ENCODE results near the gene NMNAT2.

NMNAT2 gene

DNA sequence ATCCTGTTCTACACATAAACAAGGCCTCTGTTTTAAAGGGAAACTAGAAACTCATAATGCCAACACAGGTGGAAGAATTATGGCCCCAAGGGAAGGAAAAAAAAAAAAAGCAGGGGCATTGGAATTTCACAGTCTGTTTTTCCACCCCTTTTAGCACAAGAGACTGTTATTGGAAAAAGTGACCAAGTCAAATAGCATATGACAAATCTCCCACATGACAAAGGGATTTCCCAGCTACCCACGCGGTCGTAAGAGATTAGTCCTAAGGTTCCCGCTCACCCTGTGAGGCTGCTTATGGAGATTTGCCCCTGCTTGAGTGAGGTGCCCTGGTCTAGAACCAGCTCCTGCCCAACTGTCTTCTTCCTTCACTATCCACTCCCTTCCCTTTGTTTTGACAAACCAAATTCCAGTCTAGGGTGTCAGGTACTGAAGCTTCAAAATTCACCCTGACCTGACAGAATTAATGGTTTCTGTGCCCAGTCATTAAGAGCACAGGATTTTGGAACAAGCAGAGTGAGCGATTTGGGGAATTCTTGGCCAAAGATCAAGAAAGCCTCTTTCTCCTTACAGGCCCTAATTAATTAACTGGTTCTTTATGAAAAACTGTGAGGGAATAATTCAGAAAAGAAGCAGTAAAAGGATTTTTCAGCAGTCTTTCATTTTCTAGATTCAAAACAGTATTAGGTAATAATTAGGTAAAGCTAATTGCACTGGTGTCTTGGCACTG lies 107.3 kb downstream of the NMNAT2 start:
- DNase-seq (ENCODE audit: low read depth) = peak; percentile 7

- DNase-seq (ENCODE audit: low read depth) = no peak
Measured at GRCh38 chr1:183308719-183309118, 109.5 kb downstream of the NMNAT2 start.

DNA sequence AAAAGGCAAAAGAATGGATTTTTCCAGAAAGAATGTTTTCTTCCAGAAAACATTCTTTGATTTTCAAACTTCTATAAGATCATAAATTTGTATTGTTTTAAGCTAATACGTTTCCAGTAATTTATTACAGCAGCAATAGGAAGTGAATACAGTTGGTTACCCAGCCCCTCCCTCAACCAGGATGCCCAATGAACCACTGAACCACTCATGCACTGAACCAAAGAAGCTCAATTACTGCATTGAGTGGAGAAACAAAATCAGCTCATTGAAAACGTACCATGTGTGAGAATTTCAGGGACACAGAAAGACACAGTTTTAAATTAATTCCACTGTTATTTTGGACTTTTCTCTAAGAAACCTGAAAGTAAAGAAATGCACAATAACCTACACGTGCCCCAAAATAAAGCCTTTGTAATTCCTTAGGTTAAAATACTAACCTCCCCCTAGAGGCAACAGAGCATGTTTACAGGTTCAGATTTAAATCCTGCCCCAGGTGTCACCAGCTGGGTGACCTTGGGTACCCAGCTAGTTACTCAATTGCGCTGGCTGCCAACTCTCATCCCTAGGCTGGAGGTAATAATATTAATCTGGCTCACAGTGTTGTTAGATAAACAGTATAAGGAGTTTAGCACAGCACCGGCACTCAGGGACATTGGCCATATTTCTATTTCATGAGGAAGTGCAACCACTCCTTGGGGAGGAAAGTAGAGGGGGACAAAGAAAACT lies 111.7 kb downstream of the NMNAT2 start:
- DNase-seq (ENCODE audit: low read depth) = no peak

DNA sequence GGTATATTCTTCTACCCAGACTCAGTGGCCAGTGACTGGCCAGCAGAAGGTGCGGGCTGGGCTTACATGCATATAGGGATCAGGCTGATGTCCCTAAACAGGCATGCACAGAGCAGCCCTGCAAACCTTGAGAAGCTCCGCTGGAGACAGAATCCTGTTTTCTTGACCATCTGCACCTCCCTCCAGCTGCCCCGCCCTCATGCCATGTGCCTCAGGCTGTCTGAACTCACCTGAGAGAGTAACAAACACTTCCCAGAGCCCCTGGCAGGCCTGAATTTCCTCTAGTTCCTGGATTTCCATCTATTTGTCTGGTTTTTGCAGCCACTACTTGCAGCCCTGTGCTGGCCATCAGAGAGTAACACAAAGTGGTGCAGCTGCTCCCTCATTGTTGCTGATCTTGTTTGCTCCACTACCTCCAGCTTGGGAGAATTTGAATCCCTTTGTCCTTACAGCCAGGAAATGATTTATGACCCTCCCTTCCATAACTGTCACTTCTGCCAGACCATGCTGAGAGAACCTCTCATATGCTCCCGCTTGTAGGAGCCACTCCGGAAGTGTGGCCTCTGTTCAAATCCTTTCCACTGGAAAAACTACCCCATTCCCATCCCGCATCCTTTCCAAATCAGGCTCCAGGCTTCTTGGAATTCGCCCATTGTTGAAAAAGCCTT lies 113.6 kb downstream of the NMNAT2 start:
- no peak for DNase-seq (ENCODE audit: low read depth)

DNA sequence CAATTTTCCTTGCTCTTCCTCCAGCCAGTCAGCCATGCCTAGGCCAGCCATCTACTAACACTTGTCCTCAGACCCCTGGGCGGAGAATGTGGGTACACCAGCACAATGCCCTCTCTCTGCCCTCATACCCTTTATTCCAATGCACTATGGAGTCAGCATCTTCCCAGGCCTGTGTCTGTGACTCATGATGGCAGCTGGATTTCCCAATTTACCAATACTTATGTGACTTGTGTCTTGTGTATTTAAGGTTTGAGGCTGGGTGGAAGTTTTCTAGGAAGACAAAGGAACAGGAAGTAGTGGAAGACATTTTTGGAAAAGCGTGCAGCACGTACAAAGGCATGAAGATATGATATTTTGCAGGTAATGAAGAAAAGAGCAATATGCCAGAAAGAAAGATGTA lies 114.3 kb downstream of the NMNAT2 start:
- no peak for DNase-seq (ENCODE audit: low read depth)

- no peak for DNase-seq (ENCODE audit: low read depth)
Measured at GRCh38 chr1:183303323-183303645, 114.9 kb downstream of the NMNAT2 start.

DNA sequence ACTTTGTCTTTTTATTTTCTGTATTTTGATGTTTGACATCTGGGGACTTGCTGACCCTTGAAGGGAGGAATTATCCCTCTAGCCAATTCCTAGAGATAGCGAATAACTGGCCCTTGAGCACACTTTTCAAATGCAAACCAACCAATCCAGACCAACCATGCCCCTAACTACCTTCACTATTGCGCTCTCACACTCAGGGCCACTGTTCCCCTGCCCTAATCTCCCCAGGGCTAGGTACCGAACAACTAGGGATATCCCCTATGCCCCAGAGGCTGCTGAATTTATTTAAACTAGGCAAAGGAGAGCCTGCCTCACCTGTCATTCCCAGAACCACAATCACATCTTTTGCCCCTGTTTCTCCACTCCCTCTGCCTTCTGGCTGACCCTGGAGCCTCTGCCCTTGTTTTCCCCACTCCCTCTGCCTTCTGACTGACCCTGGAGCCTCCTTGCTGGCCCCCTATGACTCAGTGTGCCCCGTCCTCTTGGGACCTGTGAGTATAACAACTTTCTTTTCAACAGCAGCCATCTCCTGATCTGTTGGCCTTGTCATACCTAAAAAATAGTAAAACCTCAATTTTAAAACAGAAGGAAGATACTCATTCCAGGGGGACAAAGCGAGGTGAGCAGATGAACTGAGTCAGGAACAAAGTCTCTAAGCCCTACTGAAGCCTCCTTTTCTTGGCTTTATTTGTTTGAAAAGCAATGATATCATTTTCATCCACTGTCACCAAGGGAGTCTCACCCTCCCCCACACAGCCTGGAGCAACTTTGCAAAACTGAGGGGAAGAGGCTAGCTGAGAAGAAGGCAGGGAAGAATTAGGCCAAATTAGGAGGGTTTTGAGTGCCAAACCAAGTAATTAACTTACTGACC lies 115.5 kb downstream of the NMNAT2 start:
- DNase-seq (ENCODE audit: low read depth) = no peak

DNA sequence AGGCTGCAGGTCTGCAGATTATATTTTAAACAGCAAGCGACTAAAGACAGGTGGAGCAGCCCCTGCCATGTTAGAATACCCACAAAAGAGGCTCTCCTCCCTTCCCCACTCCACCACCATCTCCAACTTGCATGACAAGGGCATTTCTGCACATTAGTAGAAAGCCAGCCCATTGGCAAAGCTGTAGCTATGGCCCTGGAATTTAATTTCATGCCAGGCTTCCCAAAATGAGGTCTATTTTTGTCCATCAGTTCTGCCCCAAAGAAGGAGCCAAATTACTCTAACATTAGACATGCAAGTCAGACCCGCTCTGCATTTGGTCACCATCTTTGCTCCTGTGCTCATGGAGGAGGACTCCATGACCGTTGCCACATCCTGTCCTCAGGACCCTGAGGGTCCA lies 116.9 kb downstream of the NMNAT2 start:
- no peak for DNase-seq (ENCODE audit: low read depth)

GRCh38 chr1:183300828-183301227 lies 117.4 kb downstream of the NMNAT2 start:
- DNase-seq (ENCODE audit: low read depth) = no peak

DNA sequence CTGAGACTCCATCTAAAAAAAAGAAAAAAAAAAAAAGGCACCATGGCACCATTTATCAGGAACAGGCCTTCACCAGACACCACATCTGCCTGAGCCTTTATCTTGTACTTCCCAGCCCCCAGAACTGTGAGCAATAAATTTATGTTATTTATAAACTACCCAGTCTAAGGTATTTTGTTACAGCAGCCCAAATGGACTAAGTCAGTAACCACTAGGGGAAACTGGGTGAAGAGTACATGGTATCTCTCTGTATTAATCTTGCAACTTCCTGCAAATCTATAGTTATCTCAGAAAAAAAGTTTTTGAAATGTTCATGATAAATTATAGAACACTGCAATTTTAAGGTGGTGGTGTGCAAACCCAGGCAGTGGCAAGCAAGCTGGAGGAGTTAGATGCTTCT lies 117.8 kb downstream of the NMNAT2 start:
- no peak for DNase-seq (ENCODE audit: low read depth)

DNA sequence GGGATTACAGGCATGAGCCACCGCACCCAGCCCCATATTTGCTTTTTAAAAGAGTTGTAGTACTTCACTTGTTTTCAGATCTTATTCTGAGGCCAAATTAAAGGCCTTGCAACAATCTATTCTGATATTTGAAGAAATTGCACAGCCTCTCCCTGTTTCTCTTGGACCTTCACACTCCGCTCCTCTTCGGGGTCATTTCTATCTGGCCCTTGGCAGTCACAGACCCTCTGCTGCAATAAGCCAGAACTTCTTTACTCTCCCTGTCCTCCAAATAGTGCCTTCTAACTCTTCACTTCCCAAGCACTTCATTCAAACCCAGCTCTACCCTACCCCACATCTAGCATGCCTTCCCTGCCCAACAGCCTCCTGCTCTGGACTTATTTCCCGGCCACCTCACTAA lies 121.4 kb downstream of the NMNAT2 start:
- no peak for DNase-seq (ENCODE audit: low read depth)

DNA sequence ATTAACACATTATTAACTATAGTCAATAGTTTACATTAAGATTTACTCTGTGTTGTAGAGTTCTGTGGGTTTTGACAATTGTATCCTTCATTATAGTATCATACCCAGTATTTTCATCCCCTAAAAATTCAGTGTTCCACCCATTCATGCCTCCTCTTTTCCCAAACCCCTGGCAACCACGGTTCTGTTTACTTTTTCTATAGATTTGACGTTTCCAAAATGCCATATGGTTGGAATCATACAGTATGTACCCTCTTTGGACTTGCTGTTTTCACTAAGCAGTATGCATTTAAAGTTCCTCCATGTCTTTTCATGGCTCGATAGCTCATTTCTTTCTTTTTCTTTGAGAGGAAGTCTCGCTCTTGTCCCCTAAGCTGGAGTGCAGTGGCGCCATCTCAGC lies 122.7 kb downstream of the NMNAT2 start:
- DNase-seq (ENCODE audit: low read depth) = no peak

GRCh38 chr1:183293876-183294275 lies 124.3 kb downstream of the NMNAT2 start:
- no peak for DNase-seq (ENCODE audit: low read depth)

DNA sequence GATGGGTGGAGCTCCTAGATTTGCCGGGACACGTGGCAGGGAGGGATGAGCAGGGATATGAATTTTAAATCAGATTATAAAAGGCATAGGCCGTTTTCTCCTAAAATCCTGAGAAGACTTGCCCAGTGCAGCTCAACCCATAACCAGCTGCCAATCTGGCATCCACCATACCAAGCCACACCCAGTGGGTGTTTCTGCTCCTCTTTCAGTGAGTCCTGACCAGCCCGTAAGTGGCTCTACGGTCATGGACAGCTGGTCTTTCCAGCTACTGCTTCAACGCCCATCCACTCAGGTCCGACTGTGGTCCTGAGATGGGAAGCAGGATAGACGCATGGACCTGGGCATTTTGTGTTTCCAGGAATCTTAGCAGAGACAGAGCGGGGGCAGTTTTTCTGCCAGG lies 124.9 kb downstream of the NMNAT2 start:
- no peak for DNase-seq (ENCODE audit: low read depth)

GRCh38 chr1:183291802-183292514 lies 126.2 kb downstream of the NMNAT2 start:
- no peak for DNase-seq (ENCODE audit: low read depth)

- no peak for DNase-seq (ENCODE audit: low read depth)
Measured at GRCh38 chr1:183291216-183291762, 126.9 kb downstream of the NMNAT2 start.

GRCh38 chr1:183290628-183291027 lies 127.6 kb downstream of the NMNAT2 start:
- DNase-seq (ENCODE audit: low read depth) = no peak

- DNase-seq (ENCODE audit: low read depth) = no peak
Measured at GRCh38 chr1:183289051-183289496, 129.1 kb downstream of the NMNAT2 start.

GRCh38 chr1:183288583-183288982 lies 129.6 kb downstream of the NMNAT2 start:
- no peak for DNase-seq (ENCODE audit: low read depth)

DNA sequence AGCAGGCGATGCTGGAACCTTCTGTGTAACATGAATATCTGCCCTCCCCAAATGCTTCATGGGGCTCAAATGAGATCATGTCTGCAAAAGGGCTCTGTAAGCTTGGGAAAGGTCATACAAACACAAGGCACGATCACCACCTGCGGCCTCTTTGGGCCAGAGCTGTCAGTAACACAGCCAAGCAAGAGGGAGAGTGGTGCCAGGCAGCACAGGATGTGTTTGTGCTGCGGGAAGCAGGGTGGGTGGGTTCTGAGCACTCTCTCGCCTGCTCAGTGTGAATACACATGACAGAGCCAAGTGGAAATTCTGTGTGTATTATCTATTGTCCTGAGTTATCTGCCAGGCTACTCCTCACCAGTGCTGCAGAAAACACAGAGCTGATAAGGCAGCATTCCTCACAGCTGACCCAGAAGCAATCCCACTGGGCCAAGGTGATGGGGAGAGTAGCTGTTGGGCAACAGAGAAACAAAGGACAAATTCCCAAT lies 130.9 kb downstream of the NMNAT2 start:
- no peak for DNase-seq (ENCODE audit: low read depth)

DNA sequence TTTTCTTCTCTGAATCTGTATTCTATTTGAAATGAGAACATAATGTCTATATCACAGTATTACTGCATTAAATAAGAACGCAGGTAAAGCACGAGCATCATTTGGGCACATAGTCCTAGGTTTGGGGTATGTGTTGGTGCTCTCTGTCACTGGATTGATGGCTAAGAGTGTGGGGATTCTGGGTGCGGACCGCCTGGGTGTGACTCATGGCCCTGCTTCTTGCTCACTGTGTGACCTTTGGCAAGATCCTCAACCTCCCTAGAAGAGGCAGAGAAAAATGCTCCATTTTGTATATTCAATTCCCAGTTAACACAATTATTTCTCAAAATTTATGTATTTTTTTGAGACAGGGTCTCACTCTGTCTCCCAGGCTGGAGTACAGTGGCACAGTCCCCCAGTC lies 132.4 kb downstream of the NMNAT2 start:
- no peak for DNase-seq (ENCODE audit: low read depth)

All from activated T-cell treated with anti-CD3 and anti-CD28 coated beads for 24 hours (primary cell).